ENCODE results near the gene RRP12.

Gene RRP12

GRCh38 chr10:97347317-97347716 lies 53.8 kb downstream of the RRP12 start:
- TF ChIP-seq, protein P1, sequence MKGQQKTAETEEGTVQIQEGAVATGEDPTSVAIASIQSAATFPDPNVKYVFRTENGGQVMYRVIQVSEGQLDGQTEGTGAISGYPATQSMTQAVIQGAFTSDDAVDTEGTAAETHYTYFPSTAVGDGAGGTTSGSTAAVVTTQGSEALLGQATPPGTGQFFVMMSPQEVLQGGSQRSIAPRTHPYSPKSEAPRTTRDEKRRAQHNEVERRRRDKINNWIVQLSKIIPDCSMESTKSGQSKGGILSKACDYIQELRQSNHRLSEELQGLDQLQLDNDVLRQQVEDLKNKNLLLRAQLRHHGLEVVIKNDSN (IDR thresholded peaks at IDR 0.05) = no peak
- TF ChIP-seq NFIC (IDR thresholded peaks at IDR 0.05) = no peak
- no peak for TF ChIP-seq TAF1 (IDR thresholded peaks at IDR 0.05; ENCODE audit: low read depth)
- no peak for TF ChIP-seq ZBTB7A (IDR thresholded peaks at IDR 0.05; ENCODE audit: low read depth)
- TF ChIP-seq TCF12 (IDR thresholded peaks at IDR 0.05; ENCODE audit: low read depth) = no peak
- no peak for TF ChIP-seq CREB1 (IDR thresholded peaks at IDR 0.05; ENCODE audit: low read depth)
- no peak for TF ChIP-seq EP300 (IDR thresholded peaks at IDR 0.05; ENCODE audit: borderline replicate concordance)
- TF ChIP-seq YY1 (IDR thresholded peaks at IDR 0.05; ENCODE audit: low read depth) = no peak
- TF ChIP-seq RAD21 (IDR thresholded peaks at IDR 0.05; ENCODE audit: low read depth) = no peak
- no peak for TF ChIP-seq CEBPB (IDR thresholded peaks at IDR 0.05)
- no peak for TF ChIP-seq TEAD4 (IDR thresholded peaks at IDR 0.05)
- no peak for TF ChIP-seq REST (IDR thresholded peaks at IDR 0.05; ENCODE audit: low read depth)
- no peak for TF ChIP-seq EGR1 (IDR thresholded peaks at IDR 0.05)
- TF ChIP-seq, protein P2, sequence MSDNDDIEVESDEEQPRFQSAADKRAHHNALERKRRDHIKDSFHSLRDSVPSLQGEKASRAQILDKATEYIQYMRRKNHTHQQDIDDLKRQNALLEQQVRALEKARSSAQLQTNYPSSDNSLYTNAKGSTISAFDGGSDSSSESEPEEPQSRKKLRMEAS (IDR thresholded peaks at IDR 0.05) = no peak

- no peak for TF ChIP-seq TCF12 (IDR thresholded peaks at IDR 0.05; ENCODE audit: low read depth)
- TF ChIP-seq, protein P2 (IDR thresholded peaks at IDR 0.05) = no peak
- no peak for TF ChIP-seq TAF1 (IDR thresholded peaks at IDR 0.05; ENCODE audit: low read depth)
Observed at GRCh38 chr10:97341416-97341815, 59.7 kb downstream of the RRP12 start.

DNA sequence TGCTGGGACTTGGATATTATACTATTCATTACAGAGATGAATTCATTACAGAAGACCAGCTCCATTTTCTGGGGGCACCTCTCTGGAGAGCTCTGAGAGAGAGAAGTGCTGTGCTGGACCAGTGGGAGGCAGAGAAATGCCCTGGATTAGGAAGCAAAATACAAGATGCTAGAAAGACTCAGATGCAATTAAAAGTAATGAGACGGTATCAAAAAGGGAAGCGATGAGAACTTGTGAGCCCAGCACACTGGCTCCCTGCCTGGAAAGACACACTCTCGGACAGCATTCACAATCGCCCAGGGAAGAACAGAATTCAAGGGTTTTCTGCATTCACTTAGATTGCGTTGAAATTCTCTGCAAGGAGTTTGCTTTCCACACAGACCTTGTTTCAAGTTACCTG lies 63.1 kb downstream of the RRP12 start:
- TF ChIP-seq ZBTB7A (IDR thresholded peaks at IDR 0.05; ENCODE audit: low read depth) = 0 out of 2 replicates have a peak, but pooled peaks have one; percentile 3
- TF ChIP-seq NFIC (IDR thresholded peaks at IDR 0.05) = no peak
- TF ChIP-seq TEAD4 (IDR thresholded peaks at IDR 0.05) = no peak
- TF ChIP-seq FOXM1 (IDR thresholded peaks at IDR 0.05; ENCODE audit: borderline replicate concordance, low read depth) = no peak
- TF ChIP-seq REST (IDR thresholded peaks at IDR 0.05; ENCODE audit: low read depth) = no peak

- TF ChIP-seq ZBTB7A (IDR thresholded peaks at IDR 0.05; ENCODE audit: low read depth) (peak; percentile 12; the same call in 1 of the 2 replicates), TEAD4 (IDR thresholded peaks at IDR 0.05) (no peak), TAF1 (IDR thresholded peaks at IDR 0.05; ENCODE audit: low read depth) (no peak), EP300 (IDR thresholded peaks at IDR 0.05; ENCODE audit: borderline replicate concordance) (no peak), YY1 (IDR thresholded peaks at IDR 0.05; ENCODE audit: low read depth) (0 out of 2 replicates have a peak, but pooled peaks have one; percentile 27), NFIC (IDR thresholded peaks at IDR 0.05) (peak; percentile 45)
Observed at GRCh38 chr10:97336942-97337831, 64.0 kb downstream of the RRP12 start.

GRCh38 chr10:97336446-97336845 lies 64.7 kb downstream of the RRP12 start:
- TF ChIP-seq NFIC (IDR thresholded peaks at IDR 0.05) (no peak), TAF1 (IDR thresholded peaks at IDR 0.05; ENCODE audit: low read depth) (no peak), CREB1 (IDR thresholded peaks at IDR 0.05; ENCODE audit: low read depth) (no peak), EP300 (IDR thresholded peaks at IDR 0.05; ENCODE audit: borderline replicate concordance) (no peak), ZBTB7A (IDR thresholded peaks at IDR 0.05; ENCODE audit: low read depth) (no peak)
- TF ChIP-seq, protein P1 (IDR thresholded peaks at IDR 0.05) = no peak
- TF ChIP-seq, protein P2 (IDR thresholded peaks at IDR 0.05) = no peak

DNA sequence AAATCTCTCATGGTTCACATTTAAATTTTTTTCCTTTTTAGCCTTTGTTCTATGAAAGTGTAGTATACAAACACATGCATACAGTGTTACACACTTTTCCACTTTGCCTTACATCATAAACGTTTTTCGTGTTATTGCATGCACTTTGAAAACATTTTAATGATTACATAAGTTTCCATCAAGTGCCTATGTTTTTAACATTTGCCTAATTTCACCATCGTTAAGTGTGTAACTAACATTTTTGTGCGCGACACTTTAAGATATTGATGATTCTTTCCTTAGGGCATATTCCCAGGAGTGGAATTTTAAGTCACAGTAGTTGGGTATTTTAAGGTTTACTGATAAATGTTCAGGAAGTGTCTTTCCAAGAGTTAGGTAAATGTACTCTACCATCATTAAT lies 65.1 kb downstream of the RRP12 start:
- TF ChIP-seq YY1 (IDR thresholded peaks at IDR 0.05; ENCODE audit: low read depth) = no peak
- TF ChIP-seq, protein P2 (IDR thresholded peaks at IDR 0.05) = no peak
- no peak for TF ChIP-seq CREB1 (IDR thresholded peaks at IDR 0.05; ENCODE audit: low read depth)
- no peak for TF ChIP-seq FOXM1 (IDR thresholded peaks at IDR 0.05; ENCODE audit: borderline replicate concordance, low read depth)
- TF ChIP-seq ZBTB7A (IDR thresholded peaks at IDR 0.05; ENCODE audit: low read depth) = no peak
- no peak for TF ChIP-seq NFIC (IDR thresholded peaks at IDR 0.05)
- no peak for TF ChIP-seq RAD21 (IDR thresholded peaks at IDR 0.05; ENCODE audit: low read depth)
- TF ChIP-seq EGR1 (IDR thresholded peaks at IDR 0.05) = no peak
- no peak for TF ChIP-seq TCF12 (IDR thresholded peaks at IDR 0.05; ENCODE audit: low read depth)
- TF ChIP-seq, protein P1 (IDR thresholded peaks at IDR 0.05) = no peak
- TF ChIP-seq TEAD4 (IDR thresholded peaks at IDR 0.05) = no peak
- TF ChIP-seq REST (IDR thresholded peaks at IDR 0.05; ENCODE audit: low read depth) = no peak
- TF ChIP-seq TAF1 (IDR thresholded peaks at IDR 0.05; ENCODE audit: low read depth) = no peak
